DND-41 (cell line): ENCODE data around the gene NRGN.
"Not testable (repeated sequence)": the region's sequence is repeated elsewhere in the genome, so short reads cannot be mapped to it uniquely, and the experiment has no call there.

ENCODE experiments used
- ATAC-seq: fragments of 200-7000 bp; cut with Tn5 transposase; 3 replicates; pipeline ENCODE4 v1.9.1; 2021; ENCODE audit warnings: low read depth; ENCODE audit not compliant: insufficient read depth
- DNase-seq: peaks from one replicate; pipeline ENCODE4 v3.0.0-alpha.2; 2020
- H2AFZ ChIP-seq: 2 replicates; pipeline ENCODE4 v1.6.0; 2012; ENCODE audit warnings: low read depth, low read length
- H3K27ac ChIP-seq: 2 replicates; pipeline ENCODE4 v1.5.1; 2012; ENCODE audit warnings: low read length, inconsistent platforms
- H3K27me3 ChIP-seq: fragments of 200-600 bp; sonication (generic); 2 replicates; pipeline ENCODE4 v1.6.0; 2012; ENCODE audit warnings: low read length, mild to moderate bottlenecking, inconsistent platforms; ENCODE audit not compliant: insufficient read depth, poor library complexity
- H3K36me3 ChIP-seq: 2 replicates; pipeline ENCODE4 v1.5.1; 2012; ENCODE audit warnings: low read length, inconsistent platforms; ENCODE audit not compliant: insufficient read depth
- H3K4me1 ChIP-seq: 2 replicates; pipeline ENCODE4 v1.5.1; 2012; ENCODE audit warnings: mild to moderate bottlenecking, low read length; ENCODE audit not compliant: insufficient read depth
- H3K4me2 ChIP-seq: 2 replicates; pipeline ENCODE4 v1.6.0; 2012; ENCODE audit warnings: mild to moderate bottlenecking, moderate library complexity, low read length, inconsistent platforms; ENCODE audit not compliant: insufficient read depth
- H3K4me3 ChIP-seq, 2 experiments: fragments of 200-600 bp in 1 of 2; shearing (Covaris generic) in 1 of 2; 2 replicates each; pipeline ENCODE4 v1.5.1; 2012 to 2016; ENCODE audit warnings: inconsistent platforms in 2 of 2, low read length in 2 of 2, mild to moderate bottlenecking in 2 of 2, low read depth in 1 of 2, moderate library complexity in 1 of 2
- H3K79me2 ChIP-seq: 2 replicates; pipeline ENCODE4 v1.6.0; 2012; ENCODE audit warnings: low read length, inconsistent platforms; ENCODE audit not compliant: insufficient read depth
- H3K9ac ChIP-seq: 2 replicates; pipeline ENCODE4 v1.6.0; 2012; ENCODE audit warnings: low read depth, mild to moderate bottlenecking, inconsistent platforms, low read length, moderate library complexity
- H3K9me3 ChIP-seq: 2 replicates; pipeline ENCODE4 v1.5.1; 2012; ENCODE audit warnings: low read length, moderate library complexity, mild to moderate bottlenecking, inconsistent platforms; ENCODE audit not compliant: insufficient read depth, severe bottlenecking
- H4K20me1 ChIP-seq: 2 replicates; pipeline ENCODE4 v1.6.0; 2012; ENCODE audit warnings: low read length; ENCODE audit not compliant: insufficient read depth
- CTCF ChIP-seq: IDR thresholded peaks from 2 replicates; pipeline ENCODE4 v1.5.1; 2012; ENCODE audit warnings: borderline replicate concordance, low read length, moderate library complexity, mild to moderate bottlenecking; ENCODE audit not compliant: poor library complexity, severe bottlenecking; ENCODE audit errors: extremely low read depth
- EZH2 ChIP-seq: IDR thresholded peaks from 3 replicates; pipeline ENCODE4 v1.6.1; 2012; ENCODE audit warnings: borderline replicate concordance, low read depth, mild to moderate bottlenecking, moderate library complexity, low read length, inconsistent platforms; ENCODE audit not compliant: severe bottlenecking

NRGN gene

GRCh38 chr11:124766156-124766555 lies 26.4 kb downstream of the NRGN start:
- Histone ChIP-seq H3K27ac (no peak overlapping the region), H3K27me3 (no peaks in the 10 kb centered on the region), H3K4me1 (no peaks in the 10 kb centered on the region), H3K9me3 (no peaks in the 10 kb centered on the region), H3K9ac (no peak overlapping the region), H3K4me2 (no peak overlapping the region), H3K79me2 (no peaks in the 10 kb centered on the region), H4K20me1 (peaks cover 4% of the 10 kb centered on the region; the same call in 1 of the 2 replicates), H2AFZ (no peak overlapping the region), H3K36me3 (peaks cover 23% of the 10 kb centered on the region; the same call in 1 of the 2 replicates), H3K4me3 (no peak overlapping the region)
- TF ChIP-seq CTCF (no peak), EZH2 (no peak)
- ATAC-seq: no peak
- no peak for DNase-seq

- Histone ChIP-seq H3K36me3 (peaks cover 28% of the 10 kb centered on the region; the same call in 1 of the 2 replicates), H3K79me2 (no peaks in the 10 kb centered on the region), H3K4me3 (no peak overlapping the region), H3K9ac (no peak overlapping the region), H2AFZ (no peak overlapping the region), H3K4me1 (no peaks in the 10 kb centered on the region), H3K4me2 (no peak overlapping the region), H4K20me1 (no peaks in the 10 kb centered on the region), H3K9me3 (no peaks in the 10 kb centered on the region), H3K27ac (no peak overlapping the region), H3K27me3 (no peaks in the 10 kb centered on the region)
- TF ChIP-seq CTCF (no peak), EZH2 (no peak)
- no peak for DNase-seq
- ATAC-seq: no peak
Observed at GRCh38 chr11:124768914-124769313, 29.2 kb downstream of the NRGN start.

- no peaks in the 10 kb centered on the region for H3K9me3 ChIP-seq
- no peaks in the 10 kb centered on the region for H4K20me1 ChIP-seq
- H3K27ac ChIP-seq: no peak overlapping the region
- H2AFZ ChIP-seq: no peak overlapping the region
- H3K9ac ChIP-seq: no peak overlapping the region
- no peak for DNase-seq
- TF ChIP-seq CTCF: no peak
- TF ChIP-seq EZH2: no peak
- H3K4me2 ChIP-seq: no peak overlapping the region
- H3K4me3 ChIP-seq: no peak overlapping the region
- no peaks in the 10 kb centered on the region for H3K27me3 ChIP-seq
- H3K4me1 ChIP-seq: no peaks in the 10 kb centered on the region
- no peaks in the 10 kb centered on the region for H3K79me2 ChIP-seq
- H3K36me3 ChIP-seq: peaks cover 23% of the 10 kb centered on the region; the same call in 1 of the 2 replicates
- no peak for ATAC-seq
Observed at GRCh38 chr11:124769806-124770774, 30.3 kb downstream of the NRGN start.

DNA sequence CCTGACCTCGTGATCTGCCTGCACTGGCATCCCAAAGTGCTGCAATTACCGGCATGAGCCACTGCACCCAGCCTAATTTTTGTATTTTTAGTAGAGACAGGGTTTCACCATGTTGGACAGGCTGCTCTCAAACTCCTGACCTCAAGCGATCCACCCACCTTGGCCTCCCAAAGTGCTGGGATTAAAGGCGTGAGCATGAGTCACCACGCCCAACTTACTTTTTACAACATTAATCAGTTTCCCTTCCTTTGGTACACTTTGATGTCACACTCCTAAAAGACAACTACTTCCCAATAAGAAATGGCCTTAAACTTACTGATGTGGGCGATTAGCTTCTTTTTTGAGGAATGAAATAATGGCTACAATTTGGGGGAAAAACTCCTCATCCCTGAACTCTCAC lies 31.2 kb downstream of the NRGN start:
- H3K4me2 ChIP-seq, H2AFZ ChIP-seq, H3K9me3 ChIP-seq, ATAC-seq, H3K9ac ChIP-seq, H3K27ac ChIP-seq, DNase-seq, H4K20me1 ChIP-seq, H3K27me3 ChIP-seq, H3K4me3 ChIP-seq, H3K4me1 ChIP-seq, H3K79me2 ChIP-seq: not testable (repeated sequence)
- H3K36me3 ChIP-seq: peaks cover 23% of the 10 kb centered on the region; the same call in 1 of the 2 replicates
